SK-N-MC (cell line): Measurements from ENCODE around the gene PNN.
"Not testable (repeated sequence)": the region's sequence is repeated elsewhere in the genome, so short reads cannot be mapped to it uniquely, and the experiment has no call there.

Experiments
- EZH2 ChIP-seq: fragments of 200-600 bp; sonication (generic); IDR thresholded peaks from one replicate; pipeline ENCODE4 v1.6.1; 2017; ENCODE audit warnings: antibody characterized with exemption
- POLR2AphosphoS5 ChIP-seq: IDR thresholded peaks from 2 replicates; pipeline ENCODE4 v1.6.1; 2012; ENCODE audit warnings: mild to moderate bottlenecking, low read depth, low read length, borderline replicate concordance

DNA sequence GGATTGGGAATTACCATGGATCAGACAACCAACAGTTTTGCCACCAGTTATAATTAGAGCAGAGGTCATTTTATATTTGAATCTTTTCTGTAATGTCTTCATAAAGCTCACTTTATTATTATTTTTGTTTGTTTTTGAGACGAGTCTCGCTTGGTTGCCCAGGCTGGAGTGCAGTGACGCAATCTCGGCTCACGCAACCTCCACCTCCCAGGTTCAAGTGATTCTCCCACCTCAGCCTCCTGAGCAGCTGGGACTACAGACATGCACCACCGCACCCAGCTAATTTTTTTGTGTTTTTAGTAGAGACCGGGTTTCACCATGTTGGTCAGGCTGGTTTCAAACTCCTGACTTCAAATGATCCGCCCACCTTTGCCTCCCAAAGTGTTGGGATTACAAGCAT, 37.2 kb upstream of the PNN start:
- not testable (repeated sequence) for TF ChIP-seq EZH2, POLR2AphosphoS5
